WERI-Rb-1 (cell line): ENCODE data around the gene FCN3.

ENCODE experiments used
- DNase-seq: peaks from one replicate; pipeline ENCODE4 v3.0.0-alpha.2; 2020
- H3K27ac ChIP-seq: fragments of 250-450 bp; sonication (Bioruptor Pico); 2 replicates; pipeline ENCODE4 v1.5.1; 2020; ENCODE audit warnings: mild to moderate bottlenecking, moderate library complexity
- H3K27me3 ChIP-seq: fragments of 250-450 bp; sonication (Bioruptor Pico); 2 replicates; pipeline ENCODE4 v1.5.1; 2021; ENCODE audit warnings: mild to moderate bottlenecking, low read depth, moderate library complexity; ENCODE audit not compliant: insufficient read depth, severe bottlenecking
- H3K36me3 ChIP-seq: fragments of 250-450 bp; sonication (Bioruptor Pico); 2 replicates; pipeline ENCODE4 v1.5.1; 2020; ENCODE audit warnings: mild to moderate bottlenecking, moderate library complexity
- H3K4me3 ChIP-seq: 2 replicates; pipeline ENCODE4 v1.5.1; 2011; ENCODE audit warnings: low read depth, mild to moderate bottlenecking, control low read depth, low read length
- H3K9me3 ChIP-seq: fragments of 250-450 bp; sonication (Bioruptor Pico); 2 replicates; pipeline ENCODE4 v1.5.1; 2021; ENCODE audit warnings: mild to moderate bottlenecking, moderate library complexity; ENCODE audit not compliant: severe bottlenecking
- TF ChIP-seq, protein P1 (sequence below): IDR thresholded peaks from 2 replicates; pipeline ENCODE4 v1.5.1; 2011; ENCODE audit warnings: low read depth, mild to moderate bottlenecking, control low read depth, inconsistent platforms, low read length

The FCN3 gene

DNA sequence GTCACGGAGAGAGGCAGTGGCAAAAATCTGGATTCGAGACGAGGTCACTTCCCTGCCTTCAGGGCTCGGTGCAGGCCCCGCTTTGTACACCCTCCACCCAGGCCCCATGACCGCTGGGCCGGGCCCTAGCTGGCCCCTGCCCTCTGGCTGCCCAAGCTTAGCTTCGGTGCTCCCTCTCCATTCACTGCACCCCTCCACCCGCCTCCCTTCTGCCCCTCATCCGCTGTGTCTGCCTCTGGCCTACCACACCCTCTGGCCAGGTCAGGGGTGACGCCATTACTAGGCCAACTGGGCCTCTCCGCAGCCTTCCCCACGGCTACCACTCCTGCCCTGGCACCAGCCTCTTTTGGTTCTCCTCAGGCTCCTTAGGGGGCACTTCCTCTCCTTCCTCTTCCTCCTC lies 9.0 kb upstream of the FCN3 start:
- H3K27me3 ChIP-seq: no peaks in the 10 kb centered on the region
- DNase-seq: no peak
- TF ChIP-seq, protein P1, sequence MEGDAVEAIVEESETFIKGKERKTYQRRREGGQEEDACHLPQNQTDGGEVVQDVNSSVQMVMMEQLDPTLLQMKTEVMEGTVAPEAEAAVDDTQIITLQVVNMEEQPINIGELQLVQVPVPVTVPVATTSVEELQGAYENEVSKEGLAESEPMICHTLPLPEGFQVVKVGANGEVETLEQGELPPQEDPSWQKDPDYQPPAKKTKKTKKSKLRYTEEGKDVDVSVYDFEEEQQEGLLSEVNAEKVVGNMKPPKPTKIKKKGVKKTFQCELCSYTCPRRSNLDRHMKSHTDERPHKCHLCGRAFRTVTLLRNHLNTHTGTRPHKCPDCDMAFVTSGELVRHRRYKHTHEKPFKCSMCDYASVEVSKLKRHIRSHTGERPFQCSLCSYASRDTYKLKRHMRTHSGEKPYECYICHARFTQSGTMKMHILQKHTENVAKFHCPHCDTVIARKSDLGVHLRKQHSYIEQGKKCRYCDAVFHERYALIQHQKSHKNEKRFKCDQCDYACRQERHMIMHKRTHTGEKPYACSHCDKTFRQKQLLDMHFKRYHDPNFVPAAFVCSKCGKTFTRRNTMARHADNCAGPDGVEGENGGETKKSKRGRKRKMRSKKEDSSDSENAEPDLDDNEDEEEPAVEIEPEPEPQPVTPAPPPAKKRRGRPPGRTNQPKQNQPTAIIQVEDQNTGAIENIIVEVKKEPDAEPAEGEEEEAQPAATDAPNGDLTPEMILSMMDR: no peak
- no peaks in the 10 kb centered on the region for H3K36me3 ChIP-seq
- no peak overlapping the region for H3K27ac ChIP-seq
- H3K9me3 ChIP-seq: no peaks in the 10 kb centered on the region
- no peak overlapping the region for H3K4me3 ChIP-seq

DNA sequence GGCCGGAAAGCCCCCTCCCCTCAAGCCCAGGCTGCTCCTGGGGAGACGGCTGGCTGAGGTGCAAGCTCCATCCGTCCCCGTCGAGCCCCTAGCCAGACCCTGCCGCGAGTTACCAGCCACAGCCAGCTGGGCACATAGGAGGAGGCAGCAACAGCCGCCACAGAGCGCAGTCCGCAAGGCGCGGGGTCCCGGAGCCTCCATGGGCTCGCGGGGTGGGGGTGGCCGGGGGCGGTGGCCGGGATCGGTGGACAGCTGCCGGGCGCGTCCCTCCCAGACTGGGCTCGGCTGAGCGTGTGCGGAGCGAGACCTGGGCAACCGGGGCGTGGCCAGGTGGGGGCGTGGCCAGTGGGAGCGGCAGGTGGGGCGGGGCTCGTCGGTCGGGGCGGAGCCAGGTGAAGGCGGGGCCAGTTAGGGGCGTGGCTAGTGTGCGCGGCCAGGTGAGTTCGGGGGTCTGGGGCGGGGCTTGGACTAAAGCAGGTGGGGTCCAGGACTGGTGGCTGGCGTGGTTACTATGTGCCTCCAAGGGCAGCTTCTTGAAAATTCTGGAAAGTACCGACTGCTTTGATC lies 8.5 kb upstream of the FCN3 start, which contains the start of gene CD164L2:
Gene CD164L2 (minus strand): TSS at position 295 of the 567 bp plus-strand sequence. CDS start 94 bp downstream, at position 201.
- H3K27me3 ChIP-seq: no peaks in the 10 kb centered on the region
- no peaks in the 10 kb centered on the region for H3K36me3 ChIP-seq
- no peak within 1 kb of the TSS for H3K4me3 ChIP-seq
- H3K9me3 ChIP-seq: no peaks in the 10 kb centered on the region
- TF ChIP-seq, protein P1: no peak
- no peak within 1 kb of the TSS for H3K27ac ChIP-seq
- no peak for DNase-seq

DNA sequence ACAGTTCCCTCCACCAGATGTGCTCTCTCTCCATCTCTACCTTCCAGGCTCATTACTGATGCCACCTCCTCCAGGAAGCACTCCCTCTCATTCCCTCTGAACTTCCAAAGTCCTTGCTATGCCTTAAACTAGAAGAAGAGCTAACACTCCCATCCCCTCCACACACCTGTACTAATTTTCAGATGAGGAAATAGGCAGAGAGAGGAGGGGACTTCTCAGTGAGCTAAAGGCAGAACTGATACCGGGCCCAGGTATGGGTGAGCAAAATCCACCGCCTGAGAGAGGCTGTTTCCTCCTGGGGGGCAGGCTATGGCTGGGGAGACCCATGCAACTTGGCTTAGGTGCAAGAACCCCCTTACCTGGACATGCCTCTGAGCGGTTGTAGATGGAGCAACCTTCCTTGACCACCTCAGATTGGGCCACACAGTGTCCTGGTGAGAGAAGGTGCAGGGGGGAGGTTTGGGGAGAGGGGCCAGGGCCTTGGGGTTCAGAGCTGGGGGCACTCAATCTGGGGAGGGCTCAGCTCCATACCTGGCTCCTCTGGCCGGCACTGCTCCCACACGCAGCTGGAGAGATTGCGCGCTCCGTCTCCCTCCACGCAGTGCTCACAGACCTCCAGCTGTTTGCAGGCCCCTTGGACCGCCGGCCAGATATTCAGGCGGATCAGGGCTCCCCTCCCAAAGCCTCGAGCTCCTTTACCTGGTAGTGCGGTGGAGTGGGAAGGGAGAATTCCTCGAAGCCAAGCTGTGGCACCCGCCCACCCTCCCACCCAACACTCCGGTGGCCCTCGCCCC lies 7.5 kb upstream of the FCN3 start:
- Histone ChIP-seq H3K4me3 (no peak overlapping the region), H3K9me3 (no peaks in the 10 kb centered on the region), H3K27ac (no peak overlapping the region), H3K36me3 (no peaks in the 10 kb centered on the region), H3K27me3 (no peaks in the 10 kb centered on the region)
- TF ChIP-seq, protein P1: no peak
- DNase-seq: no peak

DNA sequence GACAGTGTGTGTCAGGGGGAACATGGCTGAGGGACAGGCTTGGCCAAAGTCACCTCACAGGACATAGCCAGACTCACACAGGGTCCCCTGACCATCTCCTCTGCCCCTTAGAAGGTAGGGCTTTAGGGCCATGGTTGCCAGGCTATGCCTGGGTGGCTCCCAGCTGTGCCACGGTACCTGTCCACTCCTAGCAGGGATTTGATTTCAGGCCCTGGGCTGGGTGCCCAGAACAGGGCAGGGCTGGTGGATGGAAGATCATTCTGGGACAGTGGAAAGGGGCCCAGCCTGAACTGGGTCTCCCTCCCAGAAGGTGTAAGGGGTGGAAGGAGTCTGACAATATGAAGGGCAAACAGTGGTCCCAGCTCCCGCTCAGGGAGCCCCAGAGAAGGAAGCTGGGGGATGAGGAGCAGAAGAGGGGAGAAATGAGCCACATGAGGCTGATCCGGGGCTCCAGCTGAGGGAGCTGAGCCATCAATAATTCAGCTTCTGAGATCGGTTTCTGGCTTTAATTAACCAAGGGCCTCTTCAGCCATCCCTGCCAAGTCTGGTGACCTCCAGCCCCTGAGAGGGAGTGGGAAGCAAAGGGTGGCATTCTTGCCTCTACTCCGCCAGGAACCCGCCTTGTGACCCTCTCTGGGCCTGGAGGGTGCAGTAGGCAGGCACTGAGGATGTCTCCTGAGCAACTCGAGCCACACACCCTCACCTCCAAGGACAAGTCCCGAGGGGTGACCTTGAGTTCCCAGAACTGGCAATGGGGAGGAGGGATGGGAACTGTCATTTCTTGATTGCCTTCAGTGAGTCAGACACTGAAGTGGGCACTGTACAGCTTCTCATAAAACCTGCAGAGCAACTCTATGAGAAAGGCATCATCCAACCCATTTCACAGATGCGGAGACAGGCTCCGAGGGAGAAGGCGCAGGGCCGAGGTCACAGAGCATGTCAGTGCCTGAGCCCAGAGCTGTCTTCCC lies 6.4 kb upstream of the FCN3 start:
- no peak for DNase-seq
- Histone ChIP-seq H3K36me3 (no peaks in the 10 kb centered on the region), H3K27me3 (no peaks in the 10 kb centered on the region), H3K27ac (no peak overlapping the region), H3K9me3 (no peaks in the 10 kb centered on the region), H3K4me3 (no peak overlapping the region)
- TF ChIP-seq, protein P1: no peak

DNA sequence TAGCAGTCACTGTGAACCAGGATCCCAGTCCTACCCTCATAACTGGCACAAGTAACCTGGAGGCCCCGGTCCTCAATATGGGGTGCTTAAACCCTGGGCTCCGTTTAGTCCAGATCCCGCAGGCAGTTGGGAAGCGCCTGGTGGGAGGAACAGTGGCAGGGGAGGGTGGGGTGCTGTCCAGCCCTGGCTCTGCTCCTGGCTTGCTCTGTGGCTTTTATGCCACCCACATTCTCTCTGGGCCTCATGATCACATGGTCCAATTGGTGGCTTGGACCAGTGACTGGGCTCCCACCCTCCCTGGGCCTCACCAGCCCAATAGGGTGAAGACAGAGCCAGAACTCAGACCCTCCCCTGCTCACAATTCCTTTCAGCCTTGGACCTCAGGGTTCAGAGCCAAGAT lies 5.6 kb upstream of the FCN3 start:
- TF ChIP-seq, protein P1: no peak
- H3K4me3 ChIP-seq: no peak overlapping the region
- DNase-seq: no peak
- H3K27ac ChIP-seq: no peak overlapping the region
- H3K27me3 ChIP-seq: no peaks in the 10 kb centered on the region
- no peaks in the 10 kb centered on the region for H3K36me3 ChIP-seq
- no peaks in the 10 kb centered on the region for H3K9me3 ChIP-seq
